ENCODE measurements around the gene PDLIM1. TPM values are rescaled to one million over a fixed set of nuclear protein-coding genes. Genes with fewer than 3 reads are reported as not detected.

Gene PDLIM1
- total and polyA plus RNA-seq, 2 experiments from 2014 or later = 111 to 233 TPM

- Histone ChIP-seq H3K4me2 (0 out of 2 replicates have a peak overlapping the region, but pooled peaks have one; percentile 18), H3K79me2 (replicated peaks; ENCODE audit: insufficient read depth) (no peaks in the 10 kb centered on the region)
Observed at GRCh38 chr10:95304463-95304862, 13.7 kb upstream of the PDLIM1 start.

More at GRCh38 chr10:95304463-95304862, 13.7 kb upstream of the PDLIM1 start:
- peaks cover 9% of the 10 kb centered on the region for H3F3A ChIP-seq (replicated peaks; ENCODE audit: low read depth)
- H3K36me3 Mint-ChIP-seq (ENCODE audit: low read depth) = no peaks in the 10 kb centered on the region
- H3K4me3 Mint-ChIP-seq = no peak overlapping the region
- DNase-seq (ENCODE audit: low spot score) (peak; percentile 44), ATAC-seq (peak; percentile 97)
- H2AFZ ChIP-seq = no peak overlapping the region
- H3K4me1 ChIP-seq (ENCODE audit: insufficient read depth) = peaks cover 3% of the 10 kb centered on the region; the same call in 1 of the 2 replicates
- H3K27ac Mint-ChIP-seq = no peak overlapping the region
- no peaks in the 10 kb centered on the region for H3K36me3 ChIP-seq (ENCODE audit: insufficient read depth)
- no peaks in the 10 kb centered on the region for H3K9me2 ChIP-seq (ENCODE audit: insufficient read depth)
- no peaks in the 10 kb centered on the region; the same call in 2 of the 3 replicates for H3K4me1 Mint-ChIP-seq
- no peaks in the 10 kb centered on the region for H3K9me3 Mint-ChIP-seq
- H3K27me3 Mint-ChIP-seq (ENCODE audit: insufficient read depth, low read depth, poor library complexity) = peaks cover 2% of the 10 kb centered on the region
- no peak overlapping the region for H3K4me3 ChIP-seq
- H4K20me1 ChIP-seq (replicated peaks; ENCODE audit: insufficient read depth) = no peaks in the 10 kb centered on the region
- 0 out of 2 replicates have a peak, but pooled peaks cover 7% of the 10 kb centered on the region for H3K27me3 ChIP-seq (ENCODE audit: insufficient read depth)
- H3K27ac ChIP-seq (ENCODE audit: low read depth) = no peak overlapping the region
- TF ChIP-seq STAT1 (IDR thresholded peaks at IDR 0.05; ENCODE audit: unreplicated experiment) = no peak
- no peak for TF ChIP-seq ZNF462 (CRISPR knock-in tag; IDR thresholded peaks at IDR 0.05)
- no peak for TF ChIP-seq JUNB (IDR thresholded peaks at IDR 0.05; ENCODE audit: unreplicated experiment)
- no peak for TF ChIP-seq REST (IDR thresholded peaks at IDR 0.05; ENCODE audit: unreplicated experiment)
- TF ChIP-seq POLR2AphosphoS5 (IDR thresholded peaks at IDR 0.05; ENCODE audit: low read depth) = no peak
- TF ChIP-seq ZNF331 (CRISPR knock-in tag; IDR thresholded peaks at IDR 0.05; ENCODE audit: low read depth) = no peak
- no peak for TF ChIP-seq ETS1 (IDR thresholded peaks at IDR 0.05)
- TF ChIP-seq CREB1 (CRISPR knock-in tag; IDR thresholded peaks at IDR 0.05; ENCODE audit: low read depth) = no peak
- TF ChIP-seq EZH2phosphoT487 (IDR thresholded peaks at IDR 0.05; ENCODE audit: unreplicated experiment) = no peak
- no peak for TF ChIP-seq CTCF (conservative IDR thresholded peaks at IDR 0.05; ENCODE audit: low read depth in 2 of 2)
- no peak for TF ChIP-seq NANOG (IDR thresholded peaks at IDR 0.05; ENCODE audit: borderline replicate concordance)
